HepG2 (cell line): Measurements from ENCODE around the gene LILRB5. TPM values are rescaled to one million over a fixed set of nuclear protein-coding genes. Genes with fewer than 3 reads are reported as not detected.

Experiments used
- AGO2 ChIP-seq: fragments of 200-400 bp; formaldehyde crosslinking; optimal IDR thresholded peaks from 2 replicates; pipeline ENCODE3; 2017; ENCODE audit warnings: mild to moderate bottlenecking, low read depth, low read length, moderate library complexity
- CEBPB ChIP-seq: IDR thresholded peaks from 2 replicates; pipeline ENCODE4 v1.6.1; 2011; ENCODE audit warnings: low read depth, low read length, improper control_type of control experiment, borderline replicate concordance
- ELF3 ChIP-seq: IDR thresholded peaks from 2 replicates; pipeline ENCODE4 v1.6.1; 2016; ENCODE audit warnings: missing genetic modification reagents, missing compliant biosample characterization
- ETV5 ChIP-seq: IDR thresholded peaks from 2 replicates; pipeline ENCODE4 v1.6.1; 2018; ENCODE audit warnings: missing biosample characterization, missing genetic modification reagents, inconsistent platforms, borderline replicate concordance
- FLYWCH1 ChIP-seq: sonication (generic); formaldehyde crosslinking; IDR thresholded peaks from 2 replicates; pipeline ENCODE4 v1.8.1; 2023; ENCODE audit warnings: mild to moderate bottlenecking, missing genetic modification reagents
- HIVEP1 ChIP-seq: sonication (generic); formaldehyde crosslinking; IDR thresholded peaks from 2 replicates; pipeline ENCODE4 v1.4.0; 2020; ENCODE audit warnings: mild to moderate bottlenecking, missing genetic modification reagents
- IKZF5 ChIP-seq: IDR thresholded peaks from 2 replicates; pipeline ENCODE4 v1.6.1; 2018; ENCODE audit warnings: missing genetic modification reagents, mild to moderate bottlenecking, missing compliant biosample characterization
- LCORL ChIP-seq, 2 experiments: fragments of 450-650 bp in 1 of 2; sonication (generic) in 1 of 2; formaldehyde crosslinking in 1 of 2; IDR thresholded peaks; 2 replicates each; pipeline versions ENCODE4 v1.5.0 to v1.6.1; 2017 to 2020; ENCODE audit warnings: antibody characterized with exemption in 1 of 2, missing genetic modification reagents in 1 of 2
- MIER3 ChIP-seq: IDR thresholded peaks from 2 replicates; pipeline ENCODE4 v1.6.1; 2016; ENCODE audit warnings: missing compliant biosample characterization, borderline replicate concordance
- NR2F2 ChIP-seq: IDR thresholded peaks from 2 replicates; pipeline ENCODE4 v1.6.1; 2012; ENCODE audit warnings: low read depth, inconsistent platforms, borderline replicate concordance
- PLRG1 ChIP-seq: fragments of 450-650 bp; conservative IDR thresholded peaks from 2 replicates; pipeline ENCODE4 v1.6.1; 2016
- RCOR2 ChIP-seq: IDR thresholded peaks from 2 replicates; pipeline ENCODE4 v1.6.1; 2016; ENCODE audit warnings: missing biosample characterization, missing genetic modification reagents
- SMYD3 ChIP-seq: sonication (generic); formaldehyde crosslinking; IDR thresholded peaks from 2 replicates; pipeline ENCODE4 v1.8.1; 2023; ENCODE audit warnings: mild to moderate bottlenecking, missing genetic modification reagents
- TEF ChIP-seq: sonication (generic); formaldehyde crosslinking; IDR thresholded peaks from 2 replicates; pipeline ENCODE4 v1.5.0; 2020; ENCODE audit warnings: missing genetic modification reagents
- ZBTB33 ChIP-seq: sonication (generic); formaldehyde crosslinking; IDR thresholded peaks from 2 replicates; pipeline ENCODE4 v1.4.0; 2020; ENCODE audit warnings: missing genetic modification reagents
- ZBTB4 ChIP-seq: sonication (generic); formaldehyde crosslinking; IDR thresholded peaks from 2 replicates; pipeline ENCODE4 v1.4.0; 2020; ENCODE audit warnings: missing genetic modification reagents, mild to moderate bottlenecking, borderline replicate concordance
- ZBTB7B ChIP-seq: sonication (generic); formaldehyde crosslinking; IDR thresholded peaks from 2 replicates; pipeline ENCODE4 v1.4.0; 2020; ENCODE audit warnings: missing genetic modification reagents
- ZNF292 ChIP-seq: sonication (generic); formaldehyde crosslinking; IDR thresholded peaks from 2 replicates; pipeline ENCODE4 v1.8.1; 2022; ENCODE audit warnings: mild to moderate bottlenecking, low read depth, missing genetic modification reagents, borderline replicate concordance
- ZNF484 ChIP-seq: sonication (generic); formaldehyde crosslinking; IDR thresholded peaks from 2 replicates; pipeline ENCODE4 v1.5.1; 2020; ENCODE audit warnings: mild to moderate bottlenecking, low read depth, missing genetic modification reagents, borderline replicate concordance
- ZNF543 ChIP-seq: sonication (generic); formaldehyde crosslinking; IDR thresholded peaks from 2 replicates; pipeline ENCODE4 v1.4.0; 2020; ENCODE audit warnings: mild to moderate bottlenecking, missing genetic modification reagents
- ZNF546 ChIP-seq: sonication (generic); formaldehyde crosslinking; conservative IDR thresholded peaks from 2 replicates; pipeline ENCODE4 v1.8.1; 2023; ENCODE audit warnings: mild to moderate bottlenecking, missing genetic modification reagents
- ZNF569 ChIP-seq: sonication (generic); formaldehyde crosslinking; IDR thresholded peaks from 2 replicates; pipeline ENCODE4 v1.5.0; 2020; ENCODE audit warnings: mild to moderate bottlenecking, missing genetic modification reagents, moderate library complexity, borderline replicate concordance
- ZNF7 ChIP-seq: IDR thresholded peaks from 2 replicates; pipeline ENCODE4 v1.6.1; 2016; ENCODE audit warnings: missing biosample characterization, missing genetic modification reagents
- polyA plus RNA-seq, 8 experiments: library from polyadenylated mRNA; depleted of rRNA in 3 of 8; stranded (reverse) in 7 of 8; unstranded in 1 of 8; fragments of >200 nt; fragmentation: Illumina TruSeq in 4 of 8; extraction: Trizol in 4 of 8; gene quantifications; 2 replicates each; pipeline versions ENCODE4 v1.2.1 to v1.2.3, GENCODE V29; 2011 to 2016; ENCODE audit warnings: low read depth in 4 of 8, missing spikeins in 1 of 8, mixed read lengths in 1 of 8; ENCODE audit not compliant: insufficient read depth in 1 of 8
- total RNA-seq, 5 experiments: library from RNA; depleted of rRNA; stranded (reverse); fragments of >200 nt; fragmentation: Illumina TruSeq; extraction: Trizol; gene quantifications; 2 replicates each; pipeline ENCODE4 v1.2.3, GENCODE V29; 2016; ENCODE audit warnings: low read depth in 1 of 5

LILRB5 gene
- total and polyA plus RNA-seq, 2 of the 13 experiments (the other 11 are each of a cell fraction or from before 2014, with no cell fraction given): not detected

GRCh38 chr19:54231077-54231931 lies 25.8 kb downstream of the LILRB5 start (continued):
- no peak for TF ChIP-seq NR2F2
- TF ChIP-seq CEBPB: no peak
- no peak for TF ChIP-seq FLYWCH1 (CRISPR knock-in tag)
- no peak for TF ChIP-seq SMYD3
- no peak for TF ChIP-seq PLRG1
- no peak for TF ChIP-seq RCOR2 (CRISPR knock-in tag)
- no peak for TF ChIP-seq ZNF292 (CRISPR knock-in tag)
- TF ChIP-seq ZBTB33 (CRISPR knock-in tag): peak; percentile 67; the same call in 1 of the 2 replicates
- TF ChIP-seq IKZF5 (CRISPR knock-in tag): peak; percentile 63; the same call in 1 of the 2 replicates
- 0 out of 2 replicates have a peak, but pooled peaks have one; percentile 36 for TF ChIP-seq ZBTB7B (CRISPR knock-in tag)
- TF ChIP-seq LCORL (IDR thresholded peaks at IDR 0.05): no peak
- no peak for TF ChIP-seq LCORL (CRISPR knock-in tag; IDR thresholded peaks at IDR 0.05)
- no peak for TF ChIP-seq ETV5
- TF ChIP-seq ZNF484 (CRISPR knock-in tag): no peak
- no peak for TF ChIP-seq ZNF7
- TF ChIP-seq HIVEP1 (CRISPR knock-in tag): no peak
- TF ChIP-seq ZNF543: no peak
- no peak for TF ChIP-seq TEF (CRISPR knock-in tag)
- no peak for TF ChIP-seq ZBTB4
- no peak for TF ChIP-seq AGO2
- no peak for TF ChIP-seq ELF3
- no peak for TF ChIP-seq ZNF569 (CRISPR knock-in tag)
- no peak for TF ChIP-seq MIER3 (CRISPR knock-in tag)
- no peak for TF ChIP-seq ZNF546 (CRISPR knock-in tag)
